ENCODE data around the gene SGCA. TPM values are rescaled to one million over a fixed set of nuclear protein-coding genes. Genes with fewer than 3 reads are reported as not detected.

Gene SGCA
- total RNA-seq, 2 experiments from 2014 or later: not detected

GRCh38 chr17:50220811-50221210 lies 55.0 kb downstream of the SGCA start:
- Mint-ChIP-seq H3K27me3 (peaks cover 11% of the 10 kb centered on the region), H3K36me3 (ENCODE audit: low read depth) (no peaks in the 10 kb centered on the region), H3K4me1 (peaks cover 15% of the 10 kb centered on the region), H3K27ac (no peak overlapping the region), H3K9me3 (no peaks in the 10 kb centered on the region), H3K4me3 (no peak overlapping the region)
- ChIA-PET CTCF (interaction anchor here (0.7 to 1.8 kb wide), 4 partner anchors 17 to 96 kb away, joined by 3 to 7 read pairs (median 4); no protein-coding TSS in a partner anchor), POLR2A (no interaction called here)
- no peak for DNase-seq

DNA sequence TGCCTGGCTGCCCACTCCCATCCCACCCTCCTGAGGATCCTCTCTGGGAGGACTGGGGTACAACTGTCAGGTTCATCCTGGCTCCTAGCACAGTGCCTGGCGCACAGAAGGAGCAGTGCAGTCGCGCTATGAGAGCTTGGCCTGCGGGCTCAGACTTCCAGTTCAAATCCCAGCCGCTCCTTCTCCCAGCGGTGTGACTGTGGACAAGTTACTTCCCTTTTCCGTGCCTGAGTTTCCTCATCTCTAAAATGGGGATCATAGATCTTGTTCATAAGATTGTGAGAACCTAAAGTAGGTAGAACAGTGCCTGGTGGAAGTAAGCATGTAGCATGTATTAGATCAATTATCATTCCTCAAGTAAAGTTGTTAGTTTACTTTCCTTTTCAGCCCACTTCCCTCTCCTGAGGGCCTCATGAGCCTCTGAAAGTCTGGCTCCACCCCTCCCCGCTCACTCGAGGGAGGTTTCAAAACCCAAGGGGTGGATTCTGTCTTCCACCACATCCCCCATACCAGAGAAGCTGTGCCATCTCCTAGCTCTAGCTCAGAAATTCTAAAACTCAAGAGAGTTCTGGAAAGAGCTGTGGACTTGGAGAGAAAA lies 55.6 kb downstream of the SGCA start:
- Mint-ChIP-seq H3K4me1 (peaks cover 15% of the 10 kb centered on the region), H3K27me3 (peaks cover 13% of the 10 kb centered on the region), H3K9me3 (peaks cover 3% of the 10 kb centered on the region), H3K4me3 (no peak overlapping the region), H3K36me3 (ENCODE audit: low read depth) (no peaks in the 10 kb centered on the region), H3K27ac (peak overlapping the region; percentile 84)
- ChIA-PET POLR2A (no interaction called here), CTCF (interaction anchor here (1.2 to 1.8 kb wide), 3 partner anchors 9 to 21 kb away, joined by 5 to 7 read pairs (median 5); no protein-coding TSS in a partner anchor)
- DNase-seq: peak; percentile 65

DNA sequence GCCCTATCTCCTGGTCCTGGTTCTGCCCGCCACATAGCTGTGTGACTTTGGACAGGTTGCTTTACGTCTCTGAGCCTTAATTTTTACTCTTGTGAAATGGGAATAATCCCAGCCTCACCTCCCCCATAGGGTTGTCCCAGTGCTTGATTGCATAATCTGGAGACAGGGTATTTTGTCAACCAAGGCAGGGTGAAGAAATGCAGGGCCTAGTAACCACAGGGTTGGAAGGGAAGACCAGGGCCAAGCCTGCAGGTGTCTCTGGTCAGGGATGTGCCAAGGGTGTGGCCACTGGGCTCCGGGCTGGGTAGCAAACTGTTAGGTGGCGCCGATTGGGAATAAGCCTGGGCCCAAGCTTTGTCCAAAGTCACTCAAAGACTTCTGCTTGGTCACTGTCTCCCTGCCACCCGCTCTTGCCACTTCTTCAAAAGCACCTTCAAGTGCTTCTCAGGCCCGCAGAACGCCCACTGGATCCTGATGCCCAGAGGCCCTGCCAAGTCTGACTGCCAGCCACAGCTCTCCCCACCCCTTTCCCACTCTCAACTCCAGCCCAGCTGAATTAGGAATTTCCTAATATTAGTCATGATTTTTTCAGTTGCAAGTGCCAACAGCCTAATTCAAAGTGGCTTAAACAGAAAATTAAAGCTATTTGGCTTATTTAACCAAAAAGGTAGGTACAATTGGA lies 56.2 kb downstream of the SGCA start:
- Mint-ChIP-seq H3K4me3 (no peak overlapping the region), H3K4me1 (peaks cover 15% of the 10 kb centered on the region), H3K27ac (peak overlapping the region; percentile 84), H3K36me3 (ENCODE audit: low read depth) (no peaks in the 10 kb centered on the region), H3K9me3 (peaks cover 3% of the 10 kb centered on the region), H3K27me3 (peaks cover 10% of the 10 kb centered on the region)
- POLR2A ChIA-PET: no interaction called here
- no peak for DNase-seq
- CTCF ChIA-PET: interaction anchor here (0.7 to 1.8 kb wide), 3 partner anchors 9 to 234 kb away, joined by 3 to 7 read pairs (median 5); no protein-coding TSS in a partner anchor

GRCh38 chr17:50222922-50223321 lies 57.1 kb downstream of the SGCA start:
- H3K27ac Mint-ChIP-seq: no peak overlapping the region
- H3K36me3 Mint-ChIP-seq (ENCODE audit: low read depth): no peaks in the 10 kb centered on the region
- H3K4me3 Mint-ChIP-seq: no peak overlapping the region
- no peak for DNase-seq
- peaks cover 6% of the 10 kb centered on the region for H3K27me3 Mint-ChIP-seq
- CTCF ChIA-PET: interaction anchor here (0.6 to 1.7 kb wide), 2 partner anchors 10 to 23 kb away, joined by 3 to 5 read pairs; no protein-coding TSS in a partner anchor
- peaks cover 15% of the 10 kb centered on the region for H3K4me1 Mint-ChIP-seq
- H3K9me3 Mint-ChIP-seq: peaks cover 5% of the 10 kb centered on the region
- POLR2A ChIA-PET: no interaction called here

Other genes starting within 250 kb of the SGCA start
- under 1 TPM; 0.17 to 0.35 TPM for gene DLX4, start 196.8 kb upstream of the SGCA start, total RNA-seq
- not detected for gene DLX3, start 170.8 kb upstream of the SGCA start, total RNA-seq
- gene ITGA3, start 109.9 kb upstream of the SGCA start, total RNA-seq: 1 to 10 TPM; 5.8 to 7.9 TPM
- gene PDK2, start 70.7 kb upstream of the SGCA start, total RNA-seq: 10 to 100 TPM; 29.4 to 31.3 TPM
- gene SAMD14, start 35.8 kb upstream of the SGCA start, total RNA-seq: under 1 TPM; 0.07 to 0.23 TPM
- gene PPP1R9B, start 15.3 kb upstream of the SGCA start, total RNA-seq: 100 to 1,000 TPM; 110 to 117 TPM
- under 1 TPM; 0.31 to 0.55 TPM for gene COL1A1, start 35.6 kb downstream of the SGCA start, total RNA-seq
- not detected for gene TMEM92, start 108.5 kb downstream of the SGCA start, total RNA-seq
- gene XYLT2, start 180.1 kb downstream of the SGCA start, total RNA-seq: 10 to 100 TPM; 22.1 to 23.6 TPM
- 10 to 100 TPM; 62.9 to 71.4 TPM for gene MRPL27, start 207.2 kb downstream of the SGCA start, total RNA-seq
- gene EME1, start 207.2 kb downstream of the SGCA start, total RNA-seq: 10 to 100 TPM; 19.9 to 21.8 TPM
- 10 to 100 TPM; 60.8 to 68.5 TPM for gene LRRC59, start 231.5 kb downstream of the SGCA start, total RNA-seq

Measured in activated CD4-positive, alpha-beta T cell treated with anti-CD3 and anti-CD28 coated beads, Interleukin-2, amount 10 ng/mL, durations not matched to agents 7 days and 5 days (primary cell).